MM.1S (cell line): ENCODE results near the gene NTRK3.

ENCODE experiments used
- DNase-seq: peaks from one replicate; pipeline ENCODE4 v3.0.0-alpha.2; 2015
- H2AFZ ChIP-seq: fragments of 300-600 bp; sonication (generic); 2 replicates; pipeline ENCODE4 v1.6.0; 2016; ENCODE audit warnings: antibody characterized with exemption, low read length
- H3F3A ChIP-seq: fragments of 300-600 bp; sonication (generic); 2 replicates; pipeline ENCODE4 v1.6.1; 2016; ENCODE audit warnings: mild to moderate bottlenecking, antibody characterized with exemption, low read length, moderate library complexity, mixed read lengths; ENCODE audit not compliant: insufficient read depth
- H3K27ac ChIP-seq: fragments of 300-600 bp; sonication (generic); 2 replicates; pipeline ENCODE4 v1.5.1; 2016; ENCODE audit warnings: mild to moderate bottlenecking, low read length
- H3K27me3 ChIP-seq: fragments of 300-600 bp; sonication (generic); replicated peaks from 2 replicates; pipeline ENCODE4 v1.6.0; 2016; ENCODE audit warnings: low read length; ENCODE audit not compliant: insufficient read depth
- H3K36me3 ChIP-seq: fragments of 300-600 bp; sonication (generic); replicated peaks from 2 replicates; pipeline ENCODE4 v1.6.1; 2016; ENCODE audit warnings: mild to moderate bottlenecking, low read length, mixed read lengths; ENCODE audit not compliant: insufficient read depth
- H3K4me1 ChIP-seq: fragments of 300-600 bp; sonication (generic); 2 replicates; pipeline ENCODE4 v1.6.1; 2016; ENCODE audit warnings: low read length, mixed read lengths
- H3K4me2 ChIP-seq: fragments of 300-600 bp; sonication (generic); 2 replicates; pipeline ENCODE4 v1.6.0; 2016; ENCODE audit warnings: low read depth, low read length
- H3K4me3 ChIP-seq: fragments of 300-600 bp; sonication (generic); 2 replicates; pipeline ENCODE4 v1.5.1; 2016; ENCODE audit warnings: low read length, mixed read lengths
- H3K79me2 ChIP-seq: fragments of 300-600 bp; sonication (generic); 2 replicates; pipeline ENCODE4 v1.6.1; 2016; ENCODE audit warnings: mixed run types, low read length, mixed read lengths
- H3K9ac ChIP-seq: fragments of 300-600 bp; sonication (generic); 2 replicates; pipeline ENCODE4 v1.6.1; 2016; ENCODE audit warnings: low read length, mixed read lengths
- H3K9me2 ChIP-seq: fragments of 300-600 bp; sonication (generic); replicated peaks from 2 replicates; pipeline ENCODE4 v1.6.1; 2016; ENCODE audit warnings: mild to moderate bottlenecking, low read length, mixed read lengths; ENCODE audit not compliant: insufficient read depth
- H3K9me3 ChIP-seq: fragments of 300-600 bp; sonication (generic); replicated peaks from 2 replicates; pipeline ENCODE4 v1.6.1; 2016; ENCODE audit warnings: mild to moderate bottlenecking, low read length, mixed read lengths; ENCODE audit not compliant: insufficient read depth
- H4K20me1 ChIP-seq: fragments of 300-600 bp; sonication (generic); 2 replicates; pipeline ENCODE4 v1.6.1; 2016; ENCODE audit warnings: mild to moderate bottlenecking, low read length, moderate library complexity, mixed read lengths; ENCODE audit not compliant: insufficient read depth
- EZH2 ChIP-seq: fragments of 300-600 bp; sonication (generic); optimal IDR thresholded peaks from 2 replicates; pipeline ENCODE3; 2017; ENCODE audit warnings: low read depth, mild to moderate bottlenecking, antibody characterized with exemption, low read length, mixed read lengths
- EZH2phosphoT487 ChIP-seq: fragments of 300-600 bp; sonication (generic); IDR thresholded peaks from 2 replicates; pipeline ENCODE4 v1.6.1; 2018; ENCODE audit warnings: antibody characterized with exemption, low read length
- TF ChIP-seq, protein P1 (sequence below): fragments of 300-600 bp; sonication (generic); IDR thresholded peaks from 2 replicates; pipeline ENCODE4 v1.5.1; 2016; ENCODE audit warnings: antibody characterized with exemption, low read length, mixed read lengths

Gene NTRK3

DNA sequence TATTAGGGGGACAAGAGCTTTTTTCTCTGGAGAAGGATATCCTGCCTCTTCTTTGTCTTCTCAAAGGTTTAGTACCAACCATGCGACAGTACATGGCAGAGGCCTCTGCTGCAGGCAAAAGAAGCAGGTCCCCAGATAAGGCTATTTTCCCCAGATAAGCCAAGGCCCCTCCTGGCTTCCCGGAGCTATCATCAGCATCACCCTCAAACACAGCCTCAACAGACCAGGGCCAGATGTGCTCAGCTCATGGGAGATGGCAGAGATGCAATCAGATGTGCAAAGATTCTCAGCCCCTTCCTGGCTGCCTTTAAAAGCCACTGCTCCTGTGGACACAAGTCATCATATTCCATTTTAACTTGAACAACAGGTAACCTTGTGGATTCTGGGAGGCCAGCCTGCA is 49.0 kb downstream of the NTRK3 start:
- Histone ChIP-seq H3K27ac (no peak overlapping the region), H4K20me1 (no peaks in the 10 kb centered on the region), H3K36me3 (no peaks in the 10 kb centered on the region), H3K9me2 (no peaks in the 10 kb centered on the region), H3K4me2 (no peak overlapping the region), H3K9ac (no peak overlapping the region), H3K4me3 (no peak overlapping the region), H2AFZ (no peak overlapping the region), H3K4me1 (no peaks in the 10 kb centered on the region), H3K27me3 (no peaks in the 10 kb centered on the region), H3K79me2 (no peaks in the 10 kb centered on the region), H3F3A (no peaks in the 10 kb centered on the region), H3K9me3 (no peaks in the 10 kb centered on the region)
- no peak for DNase-seq
- TF ChIP-seq EZH2, result no peak
- TF ChIP-seq, protein P1, sequence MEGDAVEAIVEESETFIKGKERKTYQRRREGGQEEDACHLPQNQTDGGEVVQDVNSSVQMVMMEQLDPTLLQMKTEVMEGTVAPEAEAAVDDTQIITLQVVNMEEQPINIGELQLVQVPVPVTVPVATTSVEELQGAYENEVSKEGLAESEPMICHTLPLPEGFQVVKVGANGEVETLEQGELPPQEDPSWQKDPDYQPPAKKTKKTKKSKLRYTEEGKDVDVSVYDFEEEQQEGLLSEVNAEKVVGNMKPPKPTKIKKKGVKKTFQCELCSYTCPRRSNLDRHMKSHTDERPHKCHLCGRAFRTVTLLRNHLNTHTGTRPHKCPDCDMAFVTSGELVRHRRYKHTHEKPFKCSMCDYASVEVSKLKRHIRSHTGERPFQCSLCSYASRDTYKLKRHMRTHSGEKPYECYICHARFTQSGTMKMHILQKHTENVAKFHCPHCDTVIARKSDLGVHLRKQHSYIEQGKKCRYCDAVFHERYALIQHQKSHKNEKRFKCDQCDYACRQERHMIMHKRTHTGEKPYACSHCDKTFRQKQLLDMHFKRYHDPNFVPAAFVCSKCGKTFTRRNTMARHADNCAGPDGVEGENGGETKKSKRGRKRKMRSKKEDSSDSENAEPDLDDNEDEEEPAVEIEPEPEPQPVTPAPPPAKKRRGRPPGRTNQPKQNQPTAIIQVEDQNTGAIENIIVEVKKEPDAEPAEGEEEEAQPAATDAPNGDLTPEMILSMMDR, result no peak
- no peak for TF ChIP-seq EZH2phosphoT487

DNA sequence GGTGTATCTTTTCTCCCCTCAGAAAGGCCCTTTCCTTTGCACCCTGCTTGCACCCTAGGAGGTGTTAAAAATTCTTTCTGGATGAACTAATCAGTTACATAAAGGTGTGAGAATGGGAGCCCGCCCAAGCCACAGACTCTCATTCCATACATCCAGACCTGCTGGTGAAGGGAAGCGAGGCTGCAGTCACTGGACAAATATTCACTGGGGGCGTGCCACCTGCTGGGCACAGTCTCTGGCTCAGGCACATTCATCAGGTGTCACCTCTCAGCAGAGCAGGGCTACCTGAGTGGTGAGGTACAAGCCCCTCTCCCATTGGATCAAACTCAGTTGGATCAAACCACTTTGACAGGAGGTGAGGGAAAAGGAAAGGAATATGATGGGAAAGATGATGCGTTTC is 52.0 kb downstream of the NTRK3 start:
- Histone ChIP-seq H3K27me3 (no peaks in the 10 kb centered on the region), H3F3A (no peaks in the 10 kb centered on the region), H3K4me2 (no peak overlapping the region), H4K20me1 (no peaks in the 10 kb centered on the region), H3K9ac (no peak overlapping the region), H3K27ac (no peak overlapping the region), H3K36me3 (no peaks in the 10 kb centered on the region), H3K9me2 (no peaks in the 10 kb centered on the region), H3K4me1 (no peaks in the 10 kb centered on the region), H3K79me2 (no peaks in the 10 kb centered on the region), H3K4me3 (no peak overlapping the region), H3K9me3 (no peaks in the 10 kb centered on the region), H2AFZ (no peak overlapping the region)
- TF ChIP-seq, protein P1, result no peak
- TF ChIP-seq EZH2, result no peak
- no peak for TF ChIP-seq EZH2phosphoT487
- DNase-seq, result no peak

DNA sequence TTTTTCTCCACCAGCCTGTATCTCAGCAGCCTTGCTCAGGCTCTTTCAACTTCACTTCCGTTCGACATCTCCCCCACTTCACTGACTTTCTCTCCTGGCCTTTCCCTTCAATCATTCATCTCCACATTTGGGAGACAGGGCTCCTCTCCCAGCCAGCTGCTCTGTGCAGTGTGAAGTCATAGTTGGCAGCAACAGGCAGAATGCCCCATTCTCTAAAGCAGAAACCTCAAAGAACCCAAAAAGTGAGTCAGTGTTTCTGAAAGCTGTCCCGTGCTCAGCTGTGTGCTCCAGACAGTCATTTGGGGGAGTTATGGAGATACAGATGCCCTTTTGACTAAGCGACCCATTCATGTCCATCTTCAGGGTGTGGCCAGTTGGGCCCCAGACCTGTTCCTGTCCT is 54.3 kb downstream of the NTRK3 start:
- no peak for DNase-seq
- no peak overlapping the region for H3K9ac ChIP-seq
- no peaks in the 10 kb centered on the region for H3F3A ChIP-seq

More for the DNA sequence above, 54.3 kb downstream of the NTRK3 start:
- Histone ChIP-seq H3K9me3 (no peaks in the 10 kb centered on the region), H3K36me3 (no peaks in the 10 kb centered on the region), H3K4me2 (no peak overlapping the region), H4K20me1 (no peaks in the 10 kb centered on the region), H2AFZ (no peak overlapping the region), H3K4me1 (no peaks in the 10 kb centered on the region), H3K4me3 (no peak overlapping the region), H3K27me3 (no peaks in the 10 kb centered on the region), H3K79me2 (no peaks in the 10 kb centered on the region), H3K27ac (no peak overlapping the region), H3K9me2 (no peaks in the 10 kb centered on the region)
- TF ChIP-seq EZH2 (no peak), EZH2phosphoT487 (no peak)
- TF ChIP-seq, protein P1, result no peak
